Activated naive CD8-positive, alpha-beta T cell (primary cell): ENCODE data around the gene RAPGEF5.

ENCODE experiments used
- H3K27ac Mint-ChIP-seq: one replicate; pipeline ENCODE4 v1.8.0; 2021; ENCODE audit warnings: mixed read lengths
- H3K27me3 Mint-ChIP-seq: one replicate; pipeline ENCODE4 v1.8.0; 2021; ENCODE audit warnings: mixed read lengths
- H3K36me3 Mint-ChIP-seq: one replicate; pipeline ENCODE4 v1.8.0; 2021; ENCODE audit warnings: mixed read lengths
- H3K4me1 Mint-ChIP-seq: one replicate; pipeline ENCODE4 v1.8.0; 2021; ENCODE audit warnings: low read depth, mixed read lengths
- H3K4me3 Mint-ChIP-seq: one replicate; pipeline ENCODE4 v1.8.0; 2021; ENCODE audit warnings: mild to moderate bottlenecking, mixed read lengths
- H3K9me3 Mint-ChIP-seq: one replicate; pipeline ENCODE4 v1.8.0; 2021; ENCODE audit warnings: low read depth, mixed read lengths

RAPGEF5 gene

GRCh38 chr7:22343612-22344011 lies 13.3 kb downstream of the RAPGEF5 start:
- Mint-ChIP-seq H3K4me1 (no peaks in the 10 kb centered on the region), H3K27ac (no peak overlapping the region), H3K36me3 (no peaks in the 10 kb centered on the region), H3K9me3 (no peaks in the 10 kb centered on the region), H3K27me3 (peaks cover 10% of the 10 kb centered on the region), H3K4me3 (no peak overlapping the region)

- Mint-ChIP-seq H3K27me3 (peaks cover 6% of the 10 kb centered on the region), H3K4me1 (no peaks in the 10 kb centered on the region), H3K4me3 (no peak overlapping the region), H3K9me3 (no peaks in the 10 kb centered on the region), H3K27ac (no peak overlapping the region), H3K36me3 (no peaks in the 10 kb centered on the region)
These were observed 13.9 kb downstream of the RAPGEF5 start for GRCh38 chr7:22343071-22343470.

- H3K27me3 Mint-ChIP-seq, result peaks cover under 1% of the 10 kb centered on the region
- no peaks in the 10 kb centered on the region for H3K36me3 Mint-ChIP-seq
- H3K4me1 Mint-ChIP-seq, result no peaks in the 10 kb centered on the region
- H3K4me3 Mint-ChIP-seq, result no peak overlapping the region
- no peaks in the 10 kb centered on the region for H3K9me3 Mint-ChIP-seq
- no peak overlapping the region for H3K27ac Mint-ChIP-seq
These were observed 17.1 kb downstream of the RAPGEF5 start for GRCh38 chr7:22339725-22340390.

- H3K36me3 Mint-ChIP-seq, result no peaks in the 10 kb centered on the region
- peaks cover 2% of the 10 kb centered on the region for H3K27me3 Mint-ChIP-seq
These were observed 18.1 kb downstream of the RAPGEF5 start for GRCh38 chr7:22338877-22339276.

GRCh38 chr7:22338411-22338810 lies 18.5 kb downstream of the RAPGEF5 start:
- Mint-ChIP-seq H3K4me3 (no peak overlapping the region), H3K9me3 (no peaks in the 10 kb centered on the region), H3K27me3 (peaks cover 2% of the 10 kb centered on the region)

More at GRCh38 chr7:22338877-22339276, 18.1 kb downstream of the RAPGEF5 start:
- Mint-ChIP-seq H3K9me3 (no peaks in the 10 kb centered on the region), H3K4me3 (no peak overlapping the region), H3K27ac (no peak overlapping the region), H3K4me1 (no peaks in the 10 kb centered on the region)

GRCh38 chr7:22333680-22334141 lies 23.2 kb downstream of the RAPGEF5 start:
- H3K4me3 Mint-ChIP-seq, result no peak overlapping the region
- peaks cover 2% of the 10 kb centered on the region for H3K27me3 Mint-ChIP-seq
- H3K4me1 Mint-ChIP-seq, result no peaks in the 10 kb centered on the region
- no peak overlapping the region for H3K27ac Mint-ChIP-seq
- no peaks in the 10 kb centered on the region for H3K36me3 Mint-ChIP-seq
- no peaks in the 10 kb centered on the region for H3K9me3 Mint-ChIP-seq

More at GRCh38 chr7:22338411-22338810, 18.5 kb downstream of the RAPGEF5 start:
- no peak overlapping the region for H3K27ac Mint-ChIP-seq
- H3K36me3 Mint-ChIP-seq, result no peaks in the 10 kb centered on the region
- no peaks in the 10 kb centered on the region for H3K4me1 Mint-ChIP-seq

- Mint-ChIP-seq H3K9me3 (no peaks in the 10 kb centered on the region), H3K27me3 (peaks cover 2% of the 10 kb centered on the region), H3K4me1 (no peaks in the 10 kb centered on the region), H3K27ac (no peak overlapping the region), H3K36me3 (no peaks in the 10 kb centered on the region), H3K4me3 (no peak overlapping the region)
These were observed 24.5 kb downstream of the RAPGEF5 start for GRCh38 chr7:22332461-22332870.

GRCh38 chr7:22331704-22332103 lies 25.2 kb downstream of the RAPGEF5 start:
- H3K27me3 Mint-ChIP-seq, result peaks cover 2% of the 10 kb centered on the region
- H3K4me3 Mint-ChIP-seq, result no peak overlapping the region
- H3K36me3 Mint-ChIP-seq, result no peaks in the 10 kb centered on the region
- H3K27ac Mint-ChIP-seq, result no peak overlapping the region
- no peaks in the 10 kb centered on the region for H3K4me1 Mint-ChIP-seq
- H3K9me3 Mint-ChIP-seq, result no peaks in the 10 kb centered on the region

GRCh38 chr7:22330903-22331302 lies 26.1 kb downstream of the RAPGEF5 start:
- peaks cover 2% of the 10 kb centered on the region for H3K27me3 Mint-ChIP-seq
- H3K36me3 Mint-ChIP-seq, result no peaks in the 10 kb centered on the region
- H3K9me3 Mint-ChIP-seq, result no peaks in the 10 kb centered on the region

GRCh38 chr7:22329816-22330524 lies 27.0 kb downstream of the RAPGEF5 start:
- no peaks in the 10 kb centered on the region for H3K9me3 Mint-ChIP-seq
- H3K36me3 Mint-ChIP-seq, result no peaks in the 10 kb centered on the region
- no peak overlapping the region for H3K4me3 Mint-ChIP-seq
- H3K27me3 Mint-ChIP-seq, result peaks cover 3% of the 10 kb centered on the region
- H3K4me1 Mint-ChIP-seq, result no peaks in the 10 kb centered on the region
- H3K27ac Mint-ChIP-seq, result no peak overlapping the region

More at GRCh38 chr7:22330903-22331302, 26.1 kb downstream of the RAPGEF5 start:
- Mint-ChIP-seq H3K4me3 (no peak overlapping the region), H3K4me1 (no peaks in the 10 kb centered on the region), H3K27ac (no peak overlapping the region)

GRCh38 chr7:22326181-22326580 lies 30.8 kb downstream of the RAPGEF5 start:
- Mint-ChIP-seq H3K4me1 (no peaks in the 10 kb centered on the region), H3K27me3 (peaks cover 3% of the 10 kb centered on the region), H3K9me3 (no peaks in the 10 kb centered on the region), H3K27ac (no peak overlapping the region), H3K4me3 (no peak overlapping the region), H3K36me3 (no peaks in the 10 kb centered on the region)

- Mint-ChIP-seq H3K9me3 (no peaks in the 10 kb centered on the region), H3K4me1 (no peaks in the 10 kb centered on the region), H3K36me3 (no peaks in the 10 kb centered on the region)
These were observed 31.3 kb downstream of the RAPGEF5 start for GRCh38 chr7:22325671-22326070.

GRCh38 chr7:22323714-22324113 lies 33.2 kb downstream of the RAPGEF5 start:
- H3K4me1 Mint-ChIP-seq, result no peaks in the 10 kb centered on the region
- H3K4me3 Mint-ChIP-seq, result no peak overlapping the region
- no peak overlapping the region for H3K27ac Mint-ChIP-seq
- no peaks in the 10 kb centered on the region for H3K36me3 Mint-ChIP-seq
- peaks cover 3% of the 10 kb centered on the region for H3K27me3 Mint-ChIP-seq
- H3K9me3 Mint-ChIP-seq, result no peaks in the 10 kb centered on the region

More at GRCh38 chr7:22325671-22326070, 31.3 kb downstream of the RAPGEF5 start:
- Mint-ChIP-seq H3K4me3 (no peak overlapping the region), H3K27ac (no peak overlapping the region), H3K27me3 (peaks cover 3% of the 10 kb centered on the region)

GRCh38 chr7:22320416-22320815 lies 36.5 kb downstream of the RAPGEF5 start:
- no peak overlapping the region for H3K4me3 Mint-ChIP-seq
- no peaks in the 10 kb centered on the region for H3K9me3 Mint-ChIP-seq
- no peak overlapping the region for H3K27ac Mint-ChIP-seq
- H3K27me3 Mint-ChIP-seq, result peaks cover 5% of the 10 kb centered on the region
- H3K36me3 Mint-ChIP-seq, result no peaks in the 10 kb centered on the region
- no peaks in the 10 kb centered on the region for H3K4me1 Mint-ChIP-seq
